RWPE2 (cell line): ENCODE measurements around the gene MASP2.

ENCODE experiments used
- ATAC-seq: fragments of 200-7000 bp; cut with Tn5 transposase; 3 replicates; pipeline ENCODE4 v1.9.1; 2021; ENCODE audit warnings: low read depth
- DNase-seq: peaks from one replicate; pipeline ENCODE4 v3.0.0-alpha.2; 2020; ENCODE audit warnings: low spot score
- H3K27ac ChIP-seq: fragments of 450-650 bp; 2 replicates; pipeline ENCODE4 v1.5.1; 2017; ENCODE audit warnings: mild to moderate bottlenecking; ENCODE audit not compliant: poor library complexity, severe bottlenecking
- H3K27me3 ChIP-seq: fragments of 250-450 bp; sonication (Bioruptor Pico); 2 replicates; pipeline ENCODE4 v1.5.1; 2021; ENCODE audit warnings: mild to moderate bottlenecking, moderate library complexity; ENCODE audit not compliant: insufficient read depth, poor library complexity, severe bottlenecking
- H3K36me3 ChIP-seq: fragments of 250-450 bp; sonication (Bioruptor Pico); 2 replicates; pipeline ENCODE4 v1.5.1; 2020; ENCODE audit warnings: low read depth, mild to moderate bottlenecking, moderate library complexity
- H3K4me1 ChIP-seq: fragments of 250-450 bp; sonication (Bioruptor Pico); 2 replicates; pipeline ENCODE4 v1.5.1; 2021; ENCODE audit warnings: mild to moderate bottlenecking, moderate library complexity; ENCODE audit not compliant: insufficient read depth, poor library complexity, severe bottlenecking
- H3K4me3 ChIP-seq: fragments of 250-450 bp; sonication (Bioruptor Pico); 2 replicates; pipeline ENCODE4 v1.5.1; 2021; ENCODE audit warnings: mild to moderate bottlenecking, moderate library complexity; ENCODE audit not compliant: severe bottlenecking
- H3K9me3 ChIP-seq: fragments of 250-450 bp; sonication (Bioruptor Pico); 2 replicates; pipeline ENCODE4 v1.5.1; 2021; ENCODE audit warnings: mild to moderate bottlenecking, moderate library complexity; ENCODE audit not compliant: severe bottlenecking
- CTCF ChIP-seq: fragments of 450-650 bp; IDR thresholded peaks from one replicate; pipeline ENCODE4 v1.5.1; 2017; ENCODE audit warnings: mild to moderate bottlenecking, moderate library complexity; ENCODE audit not compliant: poor library complexity, severe bottlenecking

MASP2 gene

DNA sequence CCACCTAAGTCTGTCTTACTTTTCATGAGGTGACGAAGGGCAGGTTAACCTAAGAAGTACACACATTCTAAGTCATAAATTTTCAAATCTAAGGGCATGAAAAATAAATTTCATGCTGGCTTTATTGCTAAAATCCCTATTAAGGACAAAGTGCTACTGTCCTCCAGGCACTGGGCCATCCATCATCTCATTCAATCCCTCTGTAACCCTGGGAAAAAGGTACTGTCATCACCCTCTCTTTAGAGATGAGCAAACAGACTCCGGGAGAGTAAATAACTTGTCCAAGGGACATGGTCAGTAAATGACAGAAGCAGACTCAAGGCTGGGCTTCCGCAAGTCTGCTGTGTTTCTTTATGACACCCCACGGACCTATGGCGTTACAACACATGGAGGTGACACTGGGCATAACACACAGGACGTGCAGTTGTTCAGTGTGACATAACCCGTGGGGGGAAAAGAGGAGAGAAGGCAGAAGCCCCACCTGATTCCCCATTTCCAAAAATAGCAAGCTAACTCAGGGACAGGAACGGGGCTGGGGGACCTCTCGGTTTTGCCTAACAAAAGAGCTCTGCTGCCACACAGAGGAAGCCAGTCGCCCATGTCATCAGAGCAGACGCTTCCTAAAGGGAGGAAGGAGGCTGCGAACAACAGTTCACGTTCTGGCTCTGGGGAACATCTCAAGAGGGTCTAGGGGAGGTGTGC is 25.3 kb upstream of the MASP2 start:
- Histone ChIP-seq H3K27ac (no peak overlapping the region), H3K27me3 (no peaks in the 10 kb centered on the region), H3K36me3 (peaks cover 91% of the 10 kb centered on the region), H3K9me3 (no peaks in the 10 kb centered on the region), H3K4me3 (no peak overlapping the region), H3K4me1 (no peaks in the 10 kb centered on the region)
- no peak for ATAC-seq
- TF ChIP-seq CTCF, result no peak
- DNase-seq, result peak; percentile 6

DNA sequence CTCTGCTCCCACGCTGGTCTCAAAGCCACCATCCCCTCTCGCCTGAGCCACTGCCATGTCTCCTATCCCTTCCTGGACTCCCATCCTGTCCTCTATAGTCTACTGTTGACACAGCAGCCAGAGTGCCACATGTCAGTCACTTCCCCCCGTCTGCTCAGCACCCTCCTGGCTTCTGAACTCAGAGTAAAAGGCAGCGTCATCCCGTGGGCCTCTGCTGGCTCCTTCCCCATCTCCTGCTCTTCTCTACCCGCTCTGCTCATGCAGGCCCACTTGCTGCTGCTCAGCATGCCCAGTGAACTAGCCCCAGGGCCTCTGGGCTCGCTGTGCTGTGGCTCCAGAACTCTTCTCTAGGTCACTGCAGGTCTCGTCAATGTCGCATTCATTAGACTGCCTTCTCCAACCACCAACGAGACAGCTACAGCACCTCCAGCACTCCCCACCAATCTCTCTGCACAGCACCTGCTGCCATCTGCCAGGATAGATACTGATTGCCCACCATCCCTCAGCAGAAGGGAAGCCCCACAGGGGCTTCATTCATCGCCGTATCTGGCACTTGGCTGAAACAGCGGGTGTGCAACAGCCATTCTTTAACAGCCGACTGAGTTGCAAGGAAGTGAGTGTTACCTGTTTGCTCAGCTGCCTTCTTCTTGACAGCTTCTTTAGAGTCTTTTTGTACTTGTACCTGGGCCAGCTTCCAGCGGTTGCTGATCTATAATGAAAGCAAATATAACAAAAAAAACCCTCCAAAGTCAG is 24.6 kb upstream of the MASP2 start:
- Histone ChIP-seq H3K27ac (no peak overlapping the region), H3K4me3 (no peak overlapping the region), H3K4me1 (no peaks in the 10 kb centered on the region), H3K27me3 (no peaks in the 10 kb centered on the region), H3K9me3 (no peaks in the 10 kb centered on the region), H3K36me3 (peaks cover 91% of the 10 kb centered on the region)
- DNase-seq (peak; percentile 14), ATAC-seq (0 out of 3 replicates have a peak, but pooled peaks have one; percentile 10)
- TF ChIP-seq CTCF, result no peak

GRCh38 chr1:11070876-11071275 is 23.8 kb upstream of the MASP2 start:
- ATAC-seq (no peak), DNase-seq (peak; percentile 41)
- Histone ChIP-seq H3K4me3 (no peak overlapping the region), H3K9me3 (no peaks in the 10 kb centered on the region), H3K36me3 (peaks cover 92% of the 10 kb centered on the region), H3K27me3 (no peaks in the 10 kb centered on the region), H3K27ac (no peak overlapping the region), H3K4me1 (no peaks in the 10 kb centered on the region)
- no peak for TF ChIP-seq CTCF

DNA sequence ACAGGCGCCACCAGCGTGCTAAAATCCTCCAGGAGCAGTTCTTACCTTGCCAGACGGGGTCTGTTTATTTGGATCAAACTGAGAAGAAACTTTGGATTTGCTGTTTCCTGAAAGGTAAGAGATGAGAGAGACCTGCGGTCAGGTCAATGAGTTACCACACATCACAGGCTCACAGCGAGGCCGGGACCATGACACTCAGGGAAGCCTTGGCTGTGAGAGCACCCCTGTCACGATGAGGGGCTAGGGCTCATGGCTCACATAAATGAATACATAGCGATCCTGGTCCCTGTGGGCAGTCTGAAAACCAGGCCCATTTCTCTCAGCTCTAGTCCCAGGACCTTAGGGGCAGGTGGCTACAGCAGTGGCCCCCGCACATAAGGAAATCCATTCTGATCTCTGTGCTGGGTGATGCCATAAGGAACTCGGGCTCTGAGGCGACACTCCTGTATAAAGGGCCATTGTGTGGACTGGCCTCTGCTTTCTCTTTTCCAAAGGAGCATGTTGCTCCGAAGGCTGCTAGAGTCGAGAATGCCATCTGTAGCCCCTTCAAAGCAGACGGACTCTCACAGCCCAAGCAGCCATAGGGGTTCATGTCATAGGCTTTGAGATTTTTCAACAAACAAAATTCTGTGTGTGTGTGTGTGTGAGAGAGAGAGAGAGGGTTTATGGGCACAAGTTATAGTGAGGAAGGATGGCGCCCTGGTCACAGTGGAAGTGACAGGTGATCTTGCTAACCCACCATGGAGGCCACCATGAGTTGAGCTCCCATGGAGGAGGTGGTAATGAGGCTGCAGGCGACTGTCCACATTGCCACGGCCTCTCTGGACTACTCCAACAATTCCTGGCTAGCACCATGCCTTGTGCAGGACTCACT is 21.8 kb upstream of the MASP2 start:
- Histone ChIP-seq H3K9me3 (no peaks in the 10 kb centered on the region), H3K27ac (no peak overlapping the region), H3K4me3 (no peak overlapping the region), H3K27me3 (no peaks in the 10 kb centered on the region), H3K4me1 (no peaks in the 10 kb centered on the region), H3K36me3 (peaks cover 86% of the 10 kb centered on the region)
- DNase-seq (peak; percentile 38), ATAC-seq (no peak)
- no peak for TF ChIP-seq CTCF
